GM19468 (cell line): ENCODE measurements around the gene ZC3H7A.

Source experiments
- ATAC-seq: cut with Tn5 transposase; IDR thresholded peaks from one replicate; pipeline ENCODE4 v1.9.1; 2021; ENCODE audit warnings: mild to moderate bottlenecking, moderate library complexity, moderate number of reproducible peaks; ENCODE audit not compliant: unreplicated experiment; ENCODE audit errors: extremely low read depth

ZC3H7A gene

DNA sequence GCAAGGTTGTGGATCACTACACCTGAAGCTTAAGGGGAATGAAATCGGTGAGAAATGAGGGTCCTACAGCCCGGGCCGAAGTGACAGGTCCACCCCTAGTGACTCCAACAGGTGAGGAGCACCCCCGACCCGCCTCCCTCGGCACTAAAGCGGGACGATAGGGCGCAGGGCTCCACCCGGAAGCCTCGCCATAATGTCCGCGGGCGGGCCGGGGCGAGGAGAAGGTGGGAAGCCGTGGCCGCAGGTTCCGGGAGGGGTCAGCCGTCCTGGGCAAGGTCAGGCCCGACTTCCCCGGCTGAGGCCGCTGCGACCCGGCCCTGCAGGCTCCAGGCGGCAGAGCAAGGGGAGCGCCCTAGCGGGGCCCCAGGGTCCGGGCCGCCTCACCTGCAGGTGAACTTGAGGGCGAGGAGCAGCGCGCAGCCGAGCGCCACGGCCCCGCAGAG lies 54.9 kb downstream of the ZC3H7A start:
- ATAC-seq = peak; percentile 3

DNA sequence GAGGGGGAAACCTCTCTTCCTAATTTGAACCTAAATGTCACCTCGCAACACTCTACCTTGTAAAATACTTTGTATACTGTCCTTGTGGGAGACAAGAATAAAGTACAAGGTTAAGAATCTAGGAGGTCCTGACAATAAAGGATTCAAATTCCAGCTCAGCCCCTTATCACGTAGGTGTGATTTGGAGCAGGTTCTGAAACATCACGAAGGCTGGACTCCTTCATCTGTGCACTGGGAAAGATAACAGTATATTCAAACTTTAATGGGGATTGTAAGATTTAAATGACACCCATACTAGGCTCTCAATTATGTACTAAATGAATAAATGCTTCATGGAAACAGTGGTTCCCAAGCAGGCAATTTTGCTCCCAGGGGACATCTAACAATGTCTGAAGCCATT lies 56.5 kb downstream of the ZC3H7A start:
- ATAC-seq = no peak

DNA sequence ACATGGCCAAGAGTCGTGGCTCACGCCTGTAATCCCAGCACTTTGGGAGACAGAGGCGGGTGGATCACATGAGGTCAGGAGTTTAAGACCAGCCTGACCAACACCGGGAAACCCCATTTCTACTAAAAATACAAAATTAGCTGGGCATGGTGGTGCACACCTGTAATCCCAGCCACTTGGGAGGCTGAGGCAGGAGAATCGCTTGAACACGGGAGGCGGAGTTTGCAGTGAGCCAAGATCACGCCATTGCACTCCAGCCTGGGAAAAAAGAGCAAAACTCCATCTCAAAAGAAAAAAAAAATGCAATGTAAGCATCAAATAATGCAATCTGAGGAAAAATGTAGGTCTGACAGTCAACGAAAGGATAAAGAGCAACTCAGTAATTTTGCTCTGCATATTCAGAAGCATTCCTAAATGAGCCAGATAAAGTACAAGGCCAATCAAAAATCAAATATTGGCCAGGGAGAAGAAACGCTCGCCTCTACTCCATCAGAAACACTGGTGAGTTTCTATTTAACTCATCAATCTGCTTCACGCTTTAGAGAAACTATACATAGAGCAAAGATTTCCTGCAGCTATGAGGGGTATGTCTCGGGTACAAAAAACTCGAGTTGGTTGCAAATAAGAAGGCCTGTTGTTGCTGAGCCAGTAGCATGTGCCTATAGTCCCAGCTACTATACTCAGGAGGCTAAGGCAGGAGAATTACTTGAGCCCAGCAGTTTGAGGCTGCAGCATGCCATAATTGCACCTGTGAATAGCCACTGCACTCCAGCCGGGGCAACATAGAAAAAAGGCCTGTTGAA lies 58.1 kb downstream of the ZC3H7A start:
- ATAC-seq = no peak

DNA sequence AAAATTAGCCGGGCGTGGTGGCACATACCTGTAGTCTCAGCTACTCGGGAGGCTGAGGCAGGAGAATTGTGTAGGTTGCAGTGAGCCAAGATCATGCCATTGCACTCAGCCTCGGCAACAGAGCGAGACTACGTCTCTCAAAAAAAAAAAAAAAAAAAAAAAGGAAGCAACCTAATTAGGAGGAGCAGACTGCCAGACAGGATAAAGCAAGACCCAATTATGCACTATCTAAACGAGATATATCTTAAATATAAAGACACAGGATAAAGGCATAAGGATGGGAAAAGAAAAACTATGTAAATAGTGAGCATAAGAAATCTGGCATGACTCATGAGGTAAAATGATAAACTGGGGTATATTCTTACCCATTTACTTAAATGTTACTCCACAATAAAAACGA lies 59.3 kb downstream of the ZC3H7A start:
- ATAC-seq = no peak

DNA sequence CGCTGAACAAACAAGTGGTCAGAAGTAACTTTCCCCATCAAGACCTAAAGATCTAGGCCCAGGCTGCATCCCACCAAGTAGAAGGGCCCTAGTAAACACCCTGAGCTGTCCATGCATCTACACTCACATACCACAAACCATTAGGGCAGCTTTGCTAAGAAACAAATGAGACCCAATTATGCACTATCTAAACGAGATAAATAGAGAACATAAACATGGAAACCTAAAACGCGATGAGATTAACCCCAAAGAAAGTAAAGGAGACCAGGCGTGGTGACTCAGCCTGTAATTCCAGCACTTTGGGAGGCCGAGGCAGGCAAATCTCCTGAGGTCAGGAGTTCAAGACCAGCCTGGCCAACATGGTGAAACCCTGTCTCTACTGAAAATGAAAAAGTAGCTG lies 60.2 kb downstream of the ZC3H7A start:
- no peak for ATAC-seq

DNA sequence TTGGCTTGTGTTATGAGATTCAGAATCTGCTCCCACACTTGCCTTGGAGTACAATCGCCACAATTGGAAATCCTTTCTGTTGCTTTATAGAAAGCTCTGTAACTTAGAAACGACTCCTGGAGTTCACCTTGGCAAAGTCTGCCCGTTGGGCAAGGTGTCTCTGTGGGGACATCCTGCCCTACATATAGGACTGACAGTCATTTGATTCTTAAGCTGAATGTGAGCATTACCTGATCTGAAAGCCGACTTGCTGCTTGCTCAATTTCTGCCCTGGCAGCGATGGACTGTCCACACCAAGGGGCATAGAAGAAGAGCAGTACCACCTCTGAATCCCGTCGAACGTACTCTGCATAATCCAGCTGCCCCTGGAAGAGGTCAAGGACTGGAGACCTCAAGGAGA lies 61.3 kb downstream of the ZC3H7A start:
- ATAC-seq = no peak

DNA sequence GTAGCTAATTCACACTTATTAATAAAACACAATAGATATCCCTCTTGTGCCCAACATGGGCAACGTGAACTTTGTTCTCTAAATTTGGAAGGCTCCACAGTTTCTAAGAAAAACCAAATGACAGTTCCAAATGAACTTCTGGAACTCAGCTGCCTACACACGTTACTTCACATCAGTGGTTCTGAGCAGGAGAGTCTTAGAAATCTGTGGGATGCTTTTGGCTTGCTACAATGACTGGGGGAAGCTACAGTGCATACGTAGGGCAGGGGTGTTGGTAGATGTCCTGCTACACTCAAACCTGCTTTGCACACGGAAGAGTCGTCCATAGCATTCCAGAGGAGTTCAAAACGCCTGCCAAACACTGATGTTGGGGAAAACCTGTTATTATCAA lies 62.4 kb downstream of the ZC3H7A start:
- ATAC-seq = no peak

DNA sequence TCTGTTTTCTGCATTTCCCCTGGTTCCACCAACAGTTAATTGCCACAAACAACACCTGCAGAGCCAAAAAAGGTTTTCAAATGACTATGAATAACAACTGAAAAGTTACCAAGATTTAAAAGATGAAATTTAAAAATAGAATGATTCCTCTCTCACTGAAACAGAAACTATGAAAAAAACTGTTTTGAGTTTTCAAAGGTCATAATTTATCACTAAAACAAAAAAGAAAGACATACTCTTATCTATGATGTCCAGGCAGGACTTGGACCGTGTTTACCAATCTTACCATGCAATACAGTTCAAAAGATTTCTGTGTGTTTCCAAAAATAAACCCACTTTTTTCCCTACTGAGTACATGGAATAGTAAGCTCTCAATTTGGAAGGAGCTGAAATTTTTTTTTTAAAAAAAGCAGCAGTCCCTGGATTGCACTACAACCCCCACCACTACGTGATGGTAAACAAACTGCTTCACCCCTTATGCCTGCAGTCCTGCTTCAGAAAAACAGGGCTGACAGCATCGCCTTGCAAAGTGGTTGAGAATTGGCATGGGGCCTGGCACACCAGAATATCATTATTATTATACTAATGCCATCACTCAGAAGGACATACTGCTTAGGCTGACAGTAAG lies 62.9 kb downstream of the ZC3H7A start:
- peak; percentile 20 for ATAC-seq

DNA sequence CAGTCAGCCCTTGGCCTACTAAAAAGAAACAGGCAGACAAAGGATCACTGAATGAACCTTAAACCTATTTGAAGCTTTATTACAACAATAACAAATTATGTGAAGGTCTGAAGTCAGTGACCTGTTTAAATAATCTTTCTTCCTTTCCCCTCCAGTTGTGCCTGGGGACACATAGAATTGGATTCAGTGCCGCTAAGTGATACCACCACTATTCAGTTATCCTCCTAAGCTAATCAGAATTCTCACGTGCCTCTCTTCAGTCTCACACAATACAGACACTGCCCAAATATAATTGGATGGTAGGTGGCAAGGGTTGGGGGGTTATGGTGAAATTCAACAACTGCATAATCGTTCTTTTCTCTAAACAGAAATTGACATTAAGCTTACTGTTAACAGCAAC lies 65.8 kb downstream of the ZC3H7A start:
- ATAC-seq = no peak

DNA sequence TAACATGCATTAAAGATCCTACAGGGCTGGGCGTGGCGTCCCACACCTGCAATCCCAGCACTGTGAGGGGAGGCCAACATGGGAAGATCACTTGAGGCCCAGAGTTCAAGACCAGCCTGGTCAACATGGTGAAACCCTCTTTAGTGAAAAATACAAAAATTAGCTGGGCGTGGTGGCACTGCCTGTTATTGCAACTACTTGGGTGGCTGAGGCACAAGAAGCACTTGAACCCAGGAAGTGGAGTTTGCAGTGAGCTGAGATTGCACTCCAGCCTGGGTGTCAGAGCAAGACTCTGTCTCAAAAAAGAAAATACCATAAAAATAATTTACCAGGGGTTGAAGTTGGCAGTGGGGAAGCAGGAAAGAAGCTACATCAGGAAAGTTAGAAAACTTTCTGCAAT lies 67.3 kb downstream of the ZC3H7A start:
- no peak for ATAC-seq

DNA sequence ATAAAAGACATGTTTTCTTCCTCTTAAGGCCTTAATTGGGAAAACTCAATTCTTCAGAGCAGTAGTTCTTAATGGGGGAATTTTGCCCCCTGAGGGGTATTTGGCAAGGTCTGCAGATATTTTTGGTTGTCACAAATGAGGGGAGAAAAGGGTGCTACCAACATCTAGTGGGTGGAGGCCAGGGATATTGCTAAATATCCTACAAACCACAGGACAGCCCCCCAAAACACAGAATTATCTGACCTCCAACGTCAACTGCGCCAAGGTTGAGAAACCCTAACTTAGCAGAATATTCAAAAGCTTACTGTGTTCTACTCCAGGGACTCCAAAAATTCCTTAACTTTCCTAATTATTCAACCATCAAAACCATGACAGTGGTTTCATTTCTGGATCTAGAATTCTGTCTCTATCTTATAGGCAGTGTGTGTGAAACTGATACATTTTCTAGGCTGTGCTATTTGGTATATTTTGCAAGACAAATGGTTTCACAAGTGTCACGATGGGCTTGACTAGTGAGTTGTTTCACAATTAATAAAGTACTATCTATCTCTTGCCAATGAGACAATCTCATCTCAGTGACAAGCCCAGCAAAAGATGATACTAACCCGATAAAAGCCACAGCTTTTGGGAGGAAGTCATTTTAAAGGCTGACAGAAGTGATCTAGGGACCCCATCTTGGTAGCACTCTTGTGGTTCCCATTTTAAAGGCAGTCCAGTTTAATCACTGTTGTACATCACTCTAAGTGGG lies 69.1 kb downstream of the ZC3H7A start:
- no peak for ATAC-seq

DNA sequence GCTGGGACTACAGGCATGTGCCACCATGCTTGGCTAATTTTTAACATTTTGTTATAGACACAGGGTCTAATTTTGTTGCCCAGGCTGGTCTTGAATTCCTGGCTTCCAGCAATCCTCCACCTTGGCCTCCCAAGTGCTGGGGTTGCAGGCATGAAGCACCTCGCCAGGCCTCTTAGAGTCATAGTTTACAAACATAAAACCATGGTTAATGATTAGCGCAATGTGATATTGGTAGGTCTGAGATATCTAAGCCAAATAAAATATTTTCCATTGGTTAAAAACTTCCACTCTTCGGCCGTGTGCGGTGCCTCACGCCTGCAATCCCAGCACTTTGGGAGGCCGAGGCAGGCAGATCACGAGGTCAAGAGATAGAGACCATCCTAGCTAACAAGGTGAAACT lies 71.0 kb downstream of the ZC3H7A start:
- ATAC-seq = no peak

DNA sequence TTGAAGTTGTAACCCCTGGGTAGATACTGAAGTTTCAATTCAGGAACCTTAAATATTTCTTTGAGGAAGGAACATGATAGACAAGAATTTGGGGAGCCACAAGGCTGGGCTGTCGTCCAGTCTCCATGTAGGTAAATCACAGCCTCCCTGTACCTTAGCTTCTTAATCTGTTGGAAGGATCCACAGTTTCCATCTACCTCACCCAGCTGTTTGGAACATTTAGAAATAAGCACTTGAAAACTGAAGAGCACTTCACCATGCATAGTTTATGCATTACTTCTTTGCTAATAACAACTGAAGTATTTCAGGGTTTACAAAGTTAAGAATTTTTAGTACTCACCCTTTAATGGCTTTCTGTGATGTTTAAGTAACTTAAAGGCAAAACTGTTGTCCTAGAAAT lies 71.6 kb downstream of the ZC3H7A start:
- no peak for ATAC-seq

DNA sequence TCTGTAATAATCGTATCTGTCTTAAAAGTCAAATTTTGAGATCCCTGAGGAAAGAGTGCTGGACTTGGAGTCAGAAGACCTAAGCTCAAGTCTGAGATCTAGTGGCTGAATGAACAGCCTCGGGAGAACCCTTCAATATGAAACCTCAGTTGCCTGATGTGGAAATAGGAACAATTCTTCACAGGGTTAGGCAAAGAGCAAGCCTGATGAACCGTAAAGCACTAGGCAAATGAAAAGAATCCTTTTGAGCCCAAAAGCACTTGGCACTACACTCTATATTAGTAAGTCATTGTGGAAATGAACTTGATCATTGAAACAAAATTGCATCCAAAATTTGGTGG lies 74.6 kb downstream of the ZC3H7A start:
- no peak for ATAC-seq

DNA sequence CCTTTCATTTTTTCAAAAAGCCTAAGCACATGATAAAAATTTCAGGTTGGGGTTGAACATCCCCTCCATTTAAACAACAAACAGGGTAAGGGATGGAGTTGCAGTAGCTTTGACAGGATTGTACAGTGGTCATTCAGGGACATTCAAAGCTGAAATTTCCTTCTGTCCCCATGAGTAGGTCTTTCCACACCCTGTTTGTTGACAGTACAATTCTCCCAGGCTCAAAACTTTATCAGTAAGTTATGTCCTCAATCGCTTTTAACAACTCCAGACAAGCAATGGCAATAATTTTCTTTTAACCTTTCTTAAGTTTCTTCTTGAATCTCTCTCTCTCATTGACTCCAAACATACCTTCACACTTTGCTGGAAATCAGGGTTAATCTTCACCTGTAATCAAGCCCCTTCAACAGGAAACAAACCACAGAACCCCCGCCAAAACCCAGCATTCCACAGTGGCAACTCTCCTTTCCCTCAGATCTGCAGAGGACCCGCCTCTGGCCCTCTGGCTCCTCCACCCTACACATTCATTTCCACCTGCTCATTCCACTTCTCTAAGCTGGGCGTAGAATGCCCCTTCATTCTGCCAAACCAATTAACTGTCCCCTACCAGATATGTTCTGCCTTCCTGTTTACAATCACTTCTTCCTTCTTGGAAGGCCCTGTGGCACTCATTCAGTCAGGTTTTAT lies 75.1 kb downstream of the ZC3H7A start:
- no peak for ATAC-seq

DNA sequence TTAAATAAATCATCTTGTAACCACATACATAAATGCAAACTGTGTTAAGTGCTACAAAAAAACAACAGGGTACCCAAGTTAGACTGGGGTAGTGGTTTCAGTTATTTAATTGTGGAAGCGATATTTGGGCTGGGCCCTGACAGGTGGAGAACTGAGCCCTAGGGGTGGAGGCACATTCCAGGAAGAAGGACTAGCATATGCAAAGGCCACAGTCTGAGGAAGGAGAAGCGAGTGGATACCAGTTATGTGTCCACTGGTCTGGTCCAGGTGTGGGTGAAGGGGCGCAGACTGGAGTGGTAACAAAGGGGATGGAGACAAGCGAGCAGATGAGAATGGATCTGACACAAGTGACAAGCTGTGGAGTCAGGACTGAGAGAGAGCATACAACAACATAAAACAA lies 77.3 kb downstream of the ZC3H7A start:
- no peak for ATAC-seq

DNA sequence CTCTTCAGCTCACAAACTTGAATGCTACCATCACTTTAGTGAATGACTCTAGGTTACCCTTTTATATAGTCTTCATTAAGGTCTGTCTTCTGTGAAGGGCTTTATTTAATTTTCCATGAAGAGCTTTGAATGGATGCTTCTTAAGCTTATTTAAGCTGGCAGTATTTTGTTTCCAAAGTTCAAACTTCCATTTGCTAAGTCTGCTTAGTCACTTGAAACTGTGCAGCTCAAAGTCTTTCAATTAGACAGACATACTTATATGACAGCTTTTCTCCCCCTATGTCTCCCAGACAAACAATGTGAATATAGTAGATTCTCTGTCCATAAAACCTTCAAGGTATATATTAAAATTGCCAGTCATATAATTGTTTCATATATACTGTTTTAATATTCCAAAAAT lies 77.9 kb downstream of the ZC3H7A start:
- no peak for ATAC-seq

DNA sequence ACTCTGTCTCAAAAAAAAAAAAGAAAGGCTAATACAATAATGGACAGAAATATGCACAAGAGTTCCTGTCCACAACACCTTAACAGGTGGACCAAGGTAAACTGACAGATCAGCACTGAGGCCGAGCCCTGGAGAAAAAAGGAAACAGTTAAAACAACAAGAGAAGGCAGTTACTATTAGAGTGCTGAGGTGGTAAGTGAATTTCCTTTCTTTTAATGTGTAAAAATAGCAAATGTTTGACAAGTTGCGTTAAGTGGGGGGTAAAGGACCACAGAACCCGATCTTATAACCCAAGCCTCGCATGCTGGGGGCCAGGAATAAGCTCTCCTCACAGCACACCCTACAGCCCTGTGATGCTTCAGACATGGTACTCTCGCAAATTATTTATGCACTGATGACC lies 79.2 kb downstream of the ZC3H7A start:
- no peak for ATAC-seq

DNA sequence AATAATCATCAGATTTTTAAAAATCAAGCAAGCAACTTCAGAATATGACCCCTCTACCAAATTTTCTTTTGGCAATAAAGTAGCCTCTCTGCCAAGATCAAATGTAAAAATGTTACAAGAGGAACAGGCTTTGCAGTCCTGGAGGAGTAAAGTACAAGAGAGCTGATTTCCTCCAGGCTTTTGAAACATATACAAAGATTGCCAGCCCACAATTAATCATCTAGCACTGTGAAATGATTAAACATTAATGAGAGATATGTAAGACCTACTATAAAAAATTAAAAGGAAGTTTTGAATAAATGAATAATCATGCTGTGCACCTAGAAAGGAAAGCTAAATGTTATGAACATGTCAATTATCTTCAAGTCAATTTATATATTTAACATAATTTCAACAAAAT lies 80.7 kb downstream of the ZC3H7A start:
- ATAC-seq = no peak

DNA sequence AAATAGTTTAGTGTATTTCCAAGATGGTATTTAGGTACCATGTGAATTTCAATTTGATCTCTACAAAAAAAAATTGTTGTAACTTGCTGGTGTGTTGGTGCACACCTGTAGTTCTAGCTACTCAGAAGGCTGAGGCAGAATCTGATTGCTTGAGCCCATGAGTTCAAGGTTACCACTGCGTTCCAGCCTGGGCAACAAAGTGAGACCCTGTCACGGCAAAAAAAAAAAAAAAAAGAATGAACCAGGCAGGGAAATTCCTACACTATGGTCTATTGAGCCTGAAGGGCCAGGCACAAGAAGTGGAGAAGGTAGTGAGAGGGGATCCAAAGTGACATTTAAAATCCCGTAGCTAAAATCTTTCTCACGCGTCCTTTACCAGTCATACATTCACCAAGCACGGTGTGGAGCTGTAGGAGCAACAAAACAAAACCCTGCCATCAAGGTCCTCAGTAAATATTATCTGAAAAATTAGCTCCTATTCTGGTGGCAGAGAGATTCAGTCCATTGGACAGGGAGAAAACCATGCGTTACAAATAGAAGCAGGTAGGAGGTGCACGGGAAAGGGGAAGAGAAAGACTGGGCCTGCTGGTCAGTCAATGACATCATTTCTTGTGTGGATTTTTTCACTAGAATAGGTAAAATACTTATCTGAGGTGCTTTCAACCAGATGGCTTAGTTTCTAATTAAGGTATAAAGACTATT lies 81.7 kb downstream of the ZC3H7A start:
- ATAC-seq = no peak
